Esophagus (tissue), 2 donors: ENCODE results near the gene KCNJ6. TPM values are rescaled to one million over a fixed set of nuclear protein-coding genes. Genes with fewer than 3 reads are reported as not detected.

Experiments used
- H3K27ac ChIP-seq, 2 donors: one replicate each; pipeline ENCODE4 v1.5.1; 2013; ENCODE audit warnings: low read depth in 2 of 2, mild to moderate bottlenecking in 2 of 2, inconsistent platforms in 1 of 2, low read length in 1 of 2, moderate library complexity in 1 of 2
- H3K27me3 ChIP-seq, 2 donors: one replicate each; pipeline ENCODE4 v1.6.1; 2013; ENCODE audit warnings: low read length in 2 of 2, control low read depth in 1 of 2, mild to moderate bottlenecking in 1 of 2; ENCODE audit not compliant: insufficient read depth in 2 of 2, control insufficient read depth in 1 of 2
- H3K36me3 ChIP-seq, 2 donors: one replicate each; pipeline ENCODE4 v1.6.1; 2013; ENCODE audit warnings: low read length in 1 of 2; ENCODE audit not compliant: control insufficient read depth in 2 of 2, insufficient read depth in 2 of 2
- H3K4me1 ChIP-seq, 2 donors: one replicate each; pipeline ENCODE4 v1.6.1; 2013; ENCODE audit warnings: low read length in 1 of 2; ENCODE audit not compliant: control insufficient read depth in 2 of 2, insufficient read depth in 2 of 2
- H3K4me3 ChIP-seq, 2 donors: one replicate each; pipeline ENCODE4 v1.5.1; 2013; ENCODE audit warnings: low read length in 2 of 2, mild to moderate bottlenecking in 2 of 2, low read depth in 1 of 2, moderate library complexity in 1 of 2
- H3K9me3 ChIP-seq, 2 donors: one replicate each; pipeline ENCODE4 v1.6.1; 2013; ENCODE audit warnings: mild to moderate bottlenecking in 2 of 2, low read depth in 1 of 2, low read length in 1 of 2, moderate library complexity in 1 of 2; ENCODE audit not compliant: control insufficient read depth in 2 of 2, insufficient read depth in 1 of 2
- WGBS, 2 donors: extraction: QIAGEN DNeasy Blood & Tissue Kit; methylation state at CpG; one replicate each; pipeline ENCODE4 v1.1.7; 2013; 5-methylcytosine and 5-hydroxymethylcytosine counted together
- polyA plus RNA-seq, 2 donors: library from polyadenylated mRNA; stranded (reverse); fragments of 200-250 nt; gene quantifications; one replicate each; pipeline ENCODE4 v1.2.3, GENCODE V29; 2013
- donor health status: healthy with polysubstance abuse.
- donor health status: Bipolar disorder and iron deficiency.

The KCNJ6 gene
- polyA plus RNA-seq, 2 donors: under 0.01 TPM; not detected in 1

DNA sequence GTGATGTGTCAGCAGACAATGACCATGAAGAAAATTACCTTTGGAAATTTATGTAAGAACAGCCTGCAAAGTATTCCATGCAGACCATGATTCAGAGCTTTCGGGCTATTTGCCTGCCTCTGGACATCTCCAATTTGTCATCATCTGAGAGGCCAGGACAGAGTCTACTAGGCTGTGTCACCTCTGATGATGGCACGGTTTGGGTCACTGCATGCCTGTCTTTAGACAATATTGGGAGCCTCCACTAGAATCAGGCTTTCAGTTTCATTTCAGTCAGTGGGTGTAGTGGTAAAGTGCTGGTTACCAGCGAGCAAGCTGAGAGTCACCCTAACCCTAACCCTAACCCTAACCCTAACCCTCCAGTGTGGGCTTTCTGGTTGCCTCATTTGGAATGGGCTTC, 80.8 kb downstream of the KCNJ6 start:
- H3K4me1 ChIP-seq: no peaks in the 10 kb centered on the region
- H3K27ac ChIP-seq: no peak overlapping the region
- no peaks in the 10 kb centered on the region for H3K36me3 ChIP-seq
- no peaks in the 10 kb centered on the region for H3K9me3 ChIP-seq
- H3K27me3 ChIP-seq: no peaks in the 10 kb centered on the region
- WGBS, 2 donors: 72 to 86% methylated on average over 3 of the region's 3 CpGs
- H3K4me3 ChIP-seq: no peak overlapping the region

GRCh38 chr21:37833301-37833700, 83.0 kb downstream of the KCNJ6 start:
- Histone ChIP-seq H3K4me3 (no peak overlapping the region), H3K27ac (no peak overlapping the region), H3K9me3 (no peaks in the 10 kb centered on the region), H3K36me3 (no peaks in the 10 kb centered on the region), H3K4me1 (peaks cover 0 to 2% of the 10 kb centered on the region in 2 donors), H3K27me3 (no peaks in the 10 kb centered on the region)
- WGBS, 2 donors: 76 to 84% methylated on average over 6 of the region's 6 CpGs

DNA sequence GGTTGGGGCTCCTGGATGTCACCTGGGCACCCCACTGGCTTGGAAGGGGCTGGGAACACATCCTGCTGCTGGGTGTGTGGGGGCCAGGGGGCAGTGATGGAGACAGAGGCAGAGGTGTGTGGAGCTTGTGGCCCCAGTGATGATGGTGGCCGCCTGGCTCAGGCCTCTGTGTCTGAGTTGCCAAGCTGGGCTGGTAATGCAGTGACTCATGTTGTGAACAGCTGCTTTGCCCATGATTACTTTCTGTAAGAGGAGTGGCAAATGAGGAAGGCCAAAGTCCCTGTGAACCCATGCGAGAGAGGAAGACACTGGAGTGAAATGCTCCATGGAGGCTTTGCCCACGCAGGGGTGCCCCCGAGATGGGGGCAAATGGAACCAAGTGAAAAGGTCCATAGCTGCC, 86.8 kb downstream of the KCNJ6 start:
- Histone ChIP-seq H3K4me1 (peaks cover 0 to 2% of the 10 kb centered on the region in 2 donors), H3K36me3 (no peaks in the 10 kb centered on the region), H3K27me3 (no peaks in the 10 kb centered on the region), H3K9me3 (no peaks in the 10 kb centered on the region), H3K27ac (no peak overlapping the region), H3K4me3 (no peak overlapping the region)
- 56 to 72% methylated on average over 4 of the region's 4 CpGs for WGBS, 2 donors

- Histone ChIP-seq H3K4me1 (peaks cover 0 to 2% of the 10 kb centered on the region in 2 donors), H3K9me3 (no peaks in the 10 kb centered on the region), H3K27me3 (no peaks in the 10 kb centered on the region), H3K4me3 (no peak overlapping the region), H3K27ac (no peak overlapping the region), H3K36me3 (no peaks in the 10 kb centered on the region)
- 59 to 72% methylated on average over 6 of the region's 6 CpGs for WGBS, 2 donors
Measured at GRCh38 chr21:37828991-37829390, 87.3 kb downstream of the KCNJ6 start.

- peaks cover 0 to 2% of the 10 kb centered on the region in 2 donors for H3K4me1 ChIP-seq
- no peaks in the 10 kb centered on the region for H3K9me3 ChIP-seq
- no peak overlapping the region for H3K4me3 ChIP-seq
- 68 to 81% methylated on average over 9 of the region's 9 CpGs for WGBS, 2 donors
- no peaks in the 10 kb centered on the region for H3K27me3 ChIP-seq
- H3K27ac ChIP-seq: no peak overlapping the region
- no peaks in the 10 kb centered on the region for H3K36me3 ChIP-seq
Measured at GRCh38 chr21:37828556-37828955, 87.7 kb downstream of the KCNJ6 start.

- Histone ChIP-seq H3K4me3 (no peak overlapping the region), H3K27ac (no peak overlapping the region), H3K4me1 (peaks cover 0 to 2% of the 10 kb centered on the region in 2 donors), H3K27me3 (no peaks in the 10 kb centered on the region), H3K9me3 (no peaks in the 10 kb centered on the region), H3K36me3 (no peaks in the 10 kb centered on the region)
- 63 to 86% methylated on average over 6 of the region's 6 CpGs for WGBS, 2 donors
Measured at GRCh38 chr21:37827913-37828312, 88.3 kb downstream of the KCNJ6 start.

DNA sequence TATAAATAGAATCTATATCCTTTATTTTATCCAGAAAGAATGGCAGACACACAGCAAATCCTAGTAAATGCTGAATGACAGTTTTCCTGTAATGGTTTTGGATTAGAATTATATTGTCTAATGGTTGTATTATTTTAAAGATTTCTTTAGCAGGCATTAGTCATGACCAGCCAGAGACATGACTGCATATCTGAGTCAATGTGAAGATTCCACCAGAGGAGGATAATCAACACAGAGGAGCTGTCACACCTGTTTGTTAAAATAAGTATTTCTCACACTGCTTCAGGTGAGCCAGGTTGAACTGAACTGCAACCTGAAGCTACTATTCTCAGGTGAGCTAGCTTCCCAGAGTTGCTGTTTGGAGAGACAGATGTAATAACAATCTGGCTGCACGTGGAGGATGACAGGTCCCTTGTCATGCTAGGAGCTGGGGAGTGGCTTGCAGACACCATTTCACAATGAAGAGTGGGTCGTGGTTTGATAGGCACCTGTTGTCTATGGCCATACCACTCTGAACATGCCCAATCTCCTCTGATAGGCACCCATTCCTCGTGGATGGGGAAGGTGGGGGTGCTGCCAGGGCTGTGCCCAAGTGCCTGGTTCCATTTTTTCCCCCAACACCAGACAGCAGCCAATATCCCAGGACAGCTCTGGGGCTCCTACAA, 94.3 kb downstream of the KCNJ6 start:
- Histone ChIP-seq H3K27ac (no peak overlapping the region), H3K4me3 (no peak overlapping the region), H3K36me3 (no peaks in the 10 kb centered on the region), H3K4me1 (no peaks in the 10 kb centered on the region), H3K27me3 (no peaks in the 10 kb centered on the region), H3K9me3 (peaks cover 0 to 2% of the 10 kb centered on the region in 2 donors)
- 46 to 48% methylated on average over 3 of the region's 3 CpGs for WGBS, 2 donors

GRCh38 chr21:37821092-37821491, 95.2 kb downstream of the KCNJ6 start:
- no peak overlapping the region for H3K27ac ChIP-seq
- H3K27me3 ChIP-seq: no peaks in the 10 kb centered on the region
- peaks cover 0 to 2% of the 10 kb centered on the region in 2 donors for H3K9me3 ChIP-seq
- H3K4me1 ChIP-seq: no peaks in the 10 kb centered on the region
- H3K36me3 ChIP-seq: no peaks in the 10 kb centered on the region
- H3K4me3 ChIP-seq: no peak overlapping the region
- 77 to 83% methylated on average over 2 of the region's 2 CpGs for WGBS, 2 donors

DNA sequence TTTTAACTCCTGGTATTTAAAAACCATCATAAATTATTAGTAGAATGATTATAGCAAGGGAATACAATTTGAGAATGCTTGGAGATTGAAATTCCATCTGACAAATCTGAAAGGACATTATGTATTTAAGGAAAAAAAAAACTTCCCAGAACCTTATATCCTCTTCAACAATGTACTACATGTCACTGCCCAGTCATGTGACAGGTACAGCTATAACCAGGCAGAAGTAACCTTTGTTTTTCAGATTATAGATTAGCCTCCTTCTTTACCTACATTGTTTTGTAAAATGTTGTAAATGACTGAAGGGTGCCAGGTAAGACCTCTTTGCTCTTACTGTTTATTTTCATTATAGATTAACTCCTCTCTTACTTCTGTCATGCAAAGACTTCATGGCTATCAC, 96.9 kb downstream of the KCNJ6 start:
- H3K4me3 ChIP-seq: no peak overlapping the region
- H3K27ac ChIP-seq: no peak overlapping the region
- no peaks in the 10 kb centered on the region for H3K36me3 ChIP-seq
- H3K27me3 ChIP-seq: no peaks in the 10 kb centered on the region
- peaks cover 0 to 2% of the 10 kb centered on the region in 2 donors for H3K9me3 ChIP-seq
- no peaks in the 10 kb centered on the region for H3K4me1 ChIP-seq

DNA sequence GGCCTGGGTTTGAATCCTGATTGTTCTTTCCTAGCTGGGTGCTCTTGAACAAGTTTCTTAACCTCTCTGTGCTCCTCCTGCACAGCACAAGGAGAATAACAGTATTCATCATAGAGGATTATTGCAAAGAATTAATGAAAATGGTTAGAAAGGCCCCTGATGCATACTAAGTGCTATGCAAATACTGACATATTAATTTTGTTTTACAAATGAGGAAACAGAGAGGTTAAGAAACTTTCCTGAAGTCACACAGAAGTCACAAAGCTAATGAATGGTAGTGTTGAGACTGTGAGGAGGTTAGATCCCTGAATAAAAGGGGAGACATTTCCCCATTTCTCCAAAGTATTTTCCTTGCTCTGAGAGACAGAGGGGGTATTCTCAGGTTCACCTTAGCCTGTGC, 99.0 kb downstream of the KCNJ6 start:
- Histone ChIP-seq H3K27me3 (no peaks in the 10 kb centered on the region), H3K4me3 (no peak overlapping the region), H3K27ac (no peak overlapping the region), H3K4me1 (no peaks in the 10 kb centered on the region), H3K9me3 (peaks cover 0 to 2% of the 10 kb centered on the region in 2 donors), H3K36me3 (no peaks in the 10 kb centered on the region)
